ENCODE data around the gene PCDH1.

GRCh38 chr5:141853895-141854626 lies 24.1 kb downstream of the PCDH1 start:
- TF ChIP-seq CTCF (IDR thresholded peaks at IDR 0.05; ENCODE audit: extremely low read depth in 1 of 2, insufficient read depth in 1 of 2, low read depth in 1 of 2, low read length in 2 of 2) (no peak), POLR2AphosphoS5 (IDR thresholded peaks at IDR 0.05; ENCODE audit: insufficient read depth, low read depth, low read length) (no peak), MAX (IDR thresholded peaks at IDR 0.05; ENCODE audit: insufficient read depth, insufficient read length) (no peak), POLR2A (IDR thresholded peaks at IDR 0.05; ENCODE audit: low read depth, low read length) (no peak), JUN (IDR thresholded peaks at IDR 0.05; ENCODE audit: borderline replicate concordance, insufficient read depth, insufficient read length, low read depth) (no peak), EZH2 (IDR thresholded peaks at IDR 0.05; ENCODE audit: borderline replicate concordance, low read depth, low read length, severe bottlenecking) (no peak), MYC (IDR thresholded peaks at IDR 0.05; ENCODE audit: low read depth, low read length) (no peak), FOS (IDR thresholded peaks at IDR 0.05; ENCODE audit: borderline replicate concordance, insufficient read depth, low read length) (no peak), GATA2 (IDR thresholded peaks at IDR 0.05; ENCODE audit: insufficient read depth, insufficient read length, low read depth, low read length) (no peak)
